HG03159 (cell line): ENCODE results near the gene ZNF536.
"Not testable (repeated sequence)": the region's sequence is repeated elsewhere in the genome, so short reads cannot be mapped to it uniquely, and the experiment has no call there.

Source experiments
- ATAC-seq: cut with Tn5 transposase; IDR thresholded peaks from one replicate; pipeline ENCODE4 v1.9.1; 2021; ENCODE audit warnings: mild to moderate bottlenecking, moderate library complexity; ENCODE audit not compliant: unreplicated experiment

The ZNF536 gene

DNA sequence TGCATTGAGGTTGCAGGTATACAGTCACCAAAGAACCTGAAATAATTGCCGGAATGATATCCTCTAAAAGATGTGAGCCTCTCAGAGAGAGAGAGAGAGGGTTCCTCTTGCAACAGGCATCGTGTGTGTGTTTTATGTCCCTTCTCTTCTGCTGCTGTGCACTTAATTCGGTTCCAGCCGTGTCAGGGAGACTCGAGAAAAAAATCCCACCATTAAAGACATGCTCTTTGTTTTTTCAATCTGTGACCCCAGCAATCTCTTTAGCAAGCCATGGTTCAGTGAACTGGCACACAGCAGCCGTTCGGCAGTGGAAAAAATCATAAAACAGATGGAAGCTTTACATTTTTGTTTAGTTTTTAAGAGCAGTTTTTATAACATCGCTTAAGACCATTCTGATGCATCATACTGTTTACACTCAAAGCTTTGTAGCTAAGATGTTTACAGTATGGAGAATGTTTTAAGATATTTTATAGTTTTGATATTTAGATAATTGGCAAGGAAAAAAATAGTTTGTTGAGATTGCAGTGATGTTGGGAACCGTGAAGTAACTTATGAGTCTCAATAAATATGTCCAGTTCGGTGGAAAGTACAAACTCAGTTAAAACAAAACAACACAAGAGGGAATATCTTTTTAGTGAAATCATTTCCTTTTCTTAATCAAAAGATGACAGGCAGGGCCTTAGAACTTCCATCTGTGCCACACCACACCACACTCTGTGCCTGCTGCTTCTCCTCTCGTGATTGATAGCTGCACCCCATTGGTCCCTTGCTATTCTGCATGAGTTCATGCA is 31.2 kb upstream of the ZNF536 start:
- no peak for ATAC-seq

DNA sequence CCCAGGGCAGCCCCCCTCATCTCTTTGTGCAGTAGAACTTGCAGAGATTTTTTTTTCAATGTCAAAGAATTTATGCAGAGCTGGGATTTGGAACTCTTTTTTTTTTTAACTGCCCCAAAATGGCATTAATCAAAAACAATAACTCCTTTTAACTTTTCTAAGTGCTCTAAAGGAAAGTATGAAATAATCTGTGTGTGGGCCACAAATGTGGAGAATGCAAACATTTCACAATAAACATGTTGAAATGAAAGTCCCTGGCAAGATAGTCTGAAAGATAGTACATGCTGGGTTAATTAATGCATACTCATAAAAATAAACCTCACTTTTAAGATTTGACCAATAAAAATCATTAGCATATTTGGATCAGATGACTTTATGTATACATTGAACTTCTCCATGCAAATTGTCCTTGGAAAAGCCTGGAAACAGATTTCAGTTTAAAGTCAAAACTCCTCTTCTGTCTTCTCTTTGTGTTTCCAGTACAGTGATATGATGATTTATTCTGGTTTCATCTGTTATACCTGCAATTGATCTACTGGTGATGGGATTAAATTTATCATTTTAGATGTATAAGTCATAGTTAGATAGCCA is 30.5 kb upstream of the ZNF536 start:
- no peak for ATAC-seq

DNA sequence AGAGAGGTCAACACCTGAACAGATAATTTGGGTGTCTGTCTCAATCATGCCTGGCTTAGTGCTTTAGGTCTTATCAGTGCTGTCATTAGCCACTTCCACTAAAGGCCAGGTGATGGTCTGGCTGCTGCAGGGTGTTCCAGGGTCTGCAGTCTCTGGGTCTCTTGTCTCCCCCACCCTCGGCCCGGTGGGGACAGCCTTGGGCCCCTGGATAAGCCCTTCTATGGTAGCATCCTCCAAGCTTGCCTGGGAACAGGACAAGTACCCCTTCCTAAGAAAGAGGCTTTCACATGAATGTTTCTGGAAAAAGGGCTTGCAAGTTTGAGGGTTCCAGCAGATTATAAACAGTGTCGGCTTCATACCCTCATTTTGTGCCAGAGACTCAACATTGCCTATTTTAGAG is 29.3 kb upstream of the ZNF536 start:
- no peak for ATAC-seq

- no peak for ATAC-seq
These were observed 27.4 kb upstream of the ZNF536 start for GRCh38 chr19:30344446-30345425.

- no peak for ATAC-seq
These were observed 26.5 kb upstream of the ZNF536 start for GRCh38 chr19:30345686-30346085.

- not testable (repeated sequence) for ATAC-seq
These were observed 25.7 kb upstream of the ZNF536 start for GRCh38 chr19:30346468-30346867.

DNA sequence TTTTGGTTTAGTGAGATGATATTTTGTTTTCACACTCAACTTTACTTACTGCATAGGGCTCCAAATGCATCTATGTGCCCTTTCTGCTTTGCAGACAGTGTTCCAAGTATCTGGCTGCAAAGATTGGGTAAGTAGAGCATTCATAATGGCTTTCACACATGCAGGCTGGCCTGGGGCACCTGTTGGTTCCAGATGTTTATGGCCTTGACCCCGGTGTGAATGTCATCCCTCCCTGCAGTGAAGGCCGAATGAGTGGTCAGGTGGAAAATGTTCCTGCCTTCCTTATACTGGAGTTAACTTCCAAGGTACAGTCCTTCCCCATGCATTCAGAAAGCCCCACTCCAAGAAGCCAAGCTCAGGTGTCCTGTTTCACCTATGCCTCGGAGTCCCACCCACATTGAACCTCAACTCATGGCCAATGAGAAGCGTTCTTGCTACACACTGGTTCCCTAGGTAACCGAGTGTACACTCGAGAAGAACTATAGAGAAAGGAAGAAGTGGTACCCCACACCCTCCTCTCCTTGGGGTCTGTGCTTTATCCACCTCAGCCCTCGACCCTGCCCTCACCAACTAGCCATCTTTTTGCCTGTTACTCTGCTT is 23.0 kb upstream of the ZNF536 start:
- no peak for ATAC-seq

GRCh38 chr19:30350692-30351663 is 21.2 kb upstream of the ZNF536 start:
- no peak for ATAC-seq

DNA sequence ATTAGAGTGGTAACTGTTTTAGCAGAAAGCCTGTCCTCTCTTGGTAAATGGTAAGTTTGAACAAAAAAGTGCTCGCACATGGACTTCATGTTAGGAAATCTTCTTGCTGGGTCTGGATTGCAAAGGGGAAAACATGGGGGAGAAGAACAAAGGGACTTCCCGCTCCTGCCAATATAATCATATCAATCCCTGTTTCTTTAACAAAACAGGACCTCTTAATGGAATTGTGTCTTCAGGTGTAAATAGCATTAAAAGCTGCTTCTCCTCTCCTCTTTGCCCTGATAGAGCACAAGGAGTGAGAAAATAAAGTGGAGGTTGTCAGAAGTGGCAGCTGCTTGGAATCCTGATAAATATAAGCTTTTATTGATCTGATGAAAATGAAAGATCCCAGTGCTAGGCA is 20.4 kb upstream of the ZNF536 start:
- ATAC-seq = no peak

GRCh38 chr19:30353394-30353945 is 18.7 kb upstream of the ZNF536 start:
- ATAC-seq = no peak

DNA sequence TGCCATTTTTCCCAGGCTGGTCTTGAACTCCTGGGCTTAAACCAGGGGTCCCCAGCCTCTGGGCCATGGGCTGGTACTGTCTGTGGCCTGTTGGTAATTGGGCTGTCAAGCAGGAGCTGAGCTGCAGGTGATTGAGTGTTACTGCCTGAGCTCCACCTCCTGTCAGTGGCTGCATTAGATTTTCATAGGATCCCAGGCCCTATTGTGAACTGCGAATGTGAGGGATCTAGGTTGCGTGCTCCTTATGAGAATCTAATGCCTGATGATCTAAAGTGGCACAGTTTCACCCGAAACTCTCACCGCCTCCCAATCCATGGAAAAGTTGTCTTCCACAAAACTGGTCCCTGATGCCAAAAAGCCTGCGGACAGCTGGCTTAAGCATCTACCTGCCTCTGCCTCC is 16.6 kb upstream of the ZNF536 start:
- ATAC-seq = no peak

GRCh38 chr19:30356951-30357579 is 15.1 kb upstream of the ZNF536 start:
- no peak for ATAC-seq

DNA sequence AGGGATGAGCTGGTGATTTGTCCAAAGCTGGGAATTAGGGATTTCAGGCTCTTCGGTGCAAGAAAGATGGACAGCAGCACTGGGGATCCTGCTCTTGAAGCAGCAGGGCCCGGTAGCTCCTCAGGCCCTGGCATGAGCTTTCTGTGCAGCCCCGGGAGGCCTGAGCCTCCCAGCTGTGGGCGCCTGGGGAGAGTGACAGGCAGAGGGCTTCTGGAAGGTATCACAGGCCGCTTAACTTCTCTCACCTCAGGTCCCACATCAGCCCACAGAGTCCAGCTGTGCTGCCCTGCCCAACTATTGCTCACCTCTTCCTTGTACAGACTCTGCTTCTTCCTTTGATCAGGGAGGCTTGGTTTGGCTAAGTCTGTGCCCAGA is 14.6 kb upstream of the ZNF536 start:
- ATAC-seq = no peak

DNA sequence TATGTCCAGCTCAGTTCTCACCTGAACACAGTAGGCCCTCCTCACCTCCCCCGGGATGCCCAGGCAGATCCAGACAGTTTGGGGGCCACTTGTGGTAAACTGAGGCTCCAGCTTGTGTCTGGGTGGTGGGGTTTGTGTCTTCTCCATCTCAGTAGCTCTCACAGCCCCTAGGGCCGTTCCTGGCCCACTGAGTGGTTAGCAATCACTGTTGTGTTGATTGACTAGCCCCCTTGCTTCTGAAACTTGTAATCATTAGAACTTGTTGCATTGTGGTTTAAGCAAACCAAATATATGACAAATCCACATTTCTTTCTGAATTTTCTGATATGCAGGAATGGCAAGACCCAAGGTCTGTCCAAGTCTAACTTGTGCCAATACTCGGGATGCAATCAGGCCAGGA is 13.9 kb upstream of the ZNF536 start:
- ATAC-seq = no peak

DNA sequence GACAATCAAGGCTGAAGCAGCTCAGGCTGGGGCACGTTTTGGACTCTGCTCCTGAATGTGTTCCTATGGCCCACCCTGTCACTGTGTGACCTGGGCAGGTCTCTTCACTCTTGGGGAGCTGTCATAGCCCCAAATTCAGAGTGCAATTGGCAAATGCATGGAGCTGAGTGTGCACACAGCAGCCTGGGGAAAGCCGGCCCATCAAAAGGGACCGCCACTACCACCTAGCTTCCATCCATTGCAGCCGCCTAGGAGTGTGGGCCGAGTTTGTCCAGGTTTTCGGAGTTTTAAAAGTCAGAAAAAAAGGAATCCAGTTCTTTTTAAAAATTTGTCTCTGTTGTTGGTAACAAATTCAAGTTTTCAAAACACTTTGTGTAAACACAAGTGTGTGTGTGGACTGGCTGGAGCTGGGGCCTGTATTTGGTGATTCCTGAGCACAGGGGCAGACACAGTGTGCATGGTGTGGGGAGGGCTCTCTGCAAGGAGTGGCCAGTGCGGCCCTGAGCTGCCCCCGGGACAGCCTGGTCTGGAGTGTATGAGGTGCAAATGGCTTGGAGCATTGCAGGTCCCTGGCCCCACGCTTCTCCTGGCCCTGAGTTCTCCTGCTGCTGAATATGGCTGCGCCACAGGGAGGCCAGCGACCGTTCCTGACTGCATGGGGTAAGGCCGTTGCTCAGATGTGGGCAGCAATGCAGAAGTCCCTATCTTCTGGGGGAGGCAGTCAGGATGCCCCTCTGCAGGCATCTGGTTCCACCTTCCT is 13.2 kb upstream of the ZNF536 start:
- no peak for ATAC-seq

- ATAC-seq = no peak
These were observed 12.2 kb upstream of the ZNF536 start for GRCh38 chr19:30359936-30360335.

DNA sequence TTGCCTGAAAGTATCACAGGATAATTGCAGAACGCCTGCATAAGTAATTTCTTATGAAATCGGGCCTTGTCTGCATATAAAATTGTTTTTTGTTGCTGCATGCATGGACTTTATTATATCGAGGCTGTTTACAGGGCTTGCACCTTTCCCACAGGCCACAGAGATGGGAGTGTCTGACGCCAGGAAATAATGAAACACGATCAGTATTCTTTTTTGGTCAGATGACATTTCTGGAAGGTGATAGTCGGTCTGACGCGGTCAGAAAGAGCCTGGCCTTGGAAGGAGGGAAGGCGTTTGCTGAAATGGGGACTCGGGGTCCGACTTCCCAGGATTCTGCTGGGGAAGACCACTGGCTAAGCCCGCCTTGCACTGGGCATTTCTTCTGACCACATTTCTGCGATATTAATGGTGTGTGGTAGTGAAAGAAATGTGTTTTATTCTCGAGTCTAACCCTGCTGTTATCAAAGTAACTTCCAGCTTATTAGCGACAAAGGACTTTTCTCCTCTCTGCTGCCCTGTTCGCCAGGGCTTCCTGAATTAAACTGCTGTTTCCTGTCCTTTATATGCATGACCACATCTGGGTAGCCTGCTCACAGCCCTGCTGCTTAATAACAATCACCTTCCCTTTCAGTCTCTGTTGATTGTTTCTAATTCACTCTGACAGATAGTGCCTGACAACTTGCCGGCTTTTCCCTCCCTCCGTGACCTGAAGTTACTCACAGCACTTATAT is 11.6 kb upstream of the ZNF536 start:
- ATAC-seq = no peak

- no peak for ATAC-seq
These were observed 11.1 kb upstream of the ZNF536 start for GRCh38 chr19:30361107-30361447.
